Caco-2 (cell line): ENCODE results near the gene MGST2. TPM values are rescaled to one million over a fixed set of nuclear protein-coding genes. Genes with fewer than 3 reads are reported as not detected.
A peak's percentile ranks its signal among the peaks of the same experiment; 100 is the strongest.

Source experiments
- BruUV-seq: library from RNA; stranded (reverse); fragments of 400-500 nt; replicated peaks from 2 replicates; lab custom pipeline; 2021; lab: Mats Ljungman, UMichigan
- CTCF ChIA-PET: fragments of 300-600 bp; sonication (Branson Sonifier 250); formaldehyde crosslinking; loops from one replicate; lab custom pipeline; 2022; ENCODE audit warnings: antibody characterized with exemption; lab: Charles Lee
- POLR2A ChIA-PET: fragments of 300-600 bp; sonication (Branson Sonifier 250); formaldehyde crosslinking; loops from one replicate; lab custom pipeline; 2022; ENCODE audit warnings: antibody characterized with exemption; lab: Charles Lee
- DNase-seq, 2 experiments: peaks; one replicate each; pipeline versions ENCODE4 v3.0.0 to v3.0.0-alpha.2; 2020 to 2022
- H3K27me3 ChIP-seq: replicated peaks from 2 replicates; pipeline ENCODE4 v1.6.0; 2011; ENCODE audit warnings: low read length; ENCODE audit not compliant: control insufficient read depth, insufficient read depth
- H3K36me3 ChIP-seq: 2 replicates; pipeline ENCODE4 v1.5.1; 2011; ENCODE audit warnings: low read length; ENCODE audit not compliant: control insufficient read depth, insufficient read depth
- H3K4me1 ChIP-seq: fragments of 250-450 bp; sonication (Bioruptor Pico); 2 replicates; pipeline ENCODE4 v1.5.1; 2020; ENCODE audit warnings: mild to moderate bottlenecking
- H3K4me3 ChIP-seq: 2 replicates; pipeline ENCODE4 v1.5.1; 2011; ENCODE audit warnings: low read depth, mild to moderate bottlenecking, control low read depth, low read length
- H3K9me3 ChIP-seq: fragments of 250-450 bp; sonication (Bioruptor Pico); 2 replicates; pipeline ENCODE4 v1.5.1; 2020; ENCODE audit warnings: mild to moderate bottlenecking, moderate library complexity
- H3K27ac Mint-ChIP-seq: one replicate; pipeline ENCODE4 v1.8.0; 2022; ENCODE audit warnings: mixed read lengths; ENCODE audit not compliant: unreplicated experiment
- H3K27me3 Mint-ChIP-seq: one replicate; pipeline ENCODE4 v1.8.0; 2022; ENCODE audit warnings: mixed read lengths; ENCODE audit not compliant: insufficient read depth, unreplicated experiment
- H3K36me3 Mint-ChIP-seq: one replicate; pipeline ENCODE4 v1.8.0; 2022; ENCODE audit warnings: mild to moderate bottlenecking, mixed read lengths; ENCODE audit not compliant: insufficient read depth, unreplicated experiment
- H3K4me1 Mint-ChIP-seq: one replicate; pipeline ENCODE4 v1.8.0; 2022; ENCODE audit warnings: low read depth, mixed read lengths; ENCODE audit not compliant: unreplicated experiment
- H3K4me3 Mint-ChIP-seq: one replicate; pipeline ENCODE4 v1.8.0; 2022; ENCODE audit warnings: mild to moderate bottlenecking, moderate library complexity, mixed read lengths; ENCODE audit not compliant: unreplicated experiment
- H3K9me3 Mint-ChIP-seq: one replicate; pipeline ENCODE4 v1.8.0; 2022; ENCODE audit warnings: mixed read lengths; ENCODE audit not compliant: unreplicated experiment
- CTCF ChIP-seq, 2 experiments: fragments of 200-600 bp in 1 of 2; IDR thresholded peaks; 1 replicate in 1 of 2; 2 replicates in 1 of 2; pipeline versions ENCODE4 v1.5.1 to v1.8.0; 2011 to 2022; ENCODE audit warnings: antibody characterized with exemption in 1 of 2, control low read depth in 1 of 2, inconsistent platforms in 1 of 2, low read depth in 1 of 2, low read length in 1 of 2, mild to moderate bottlenecking in 1 of 2, moderate library complexity in 1 of 2; ENCODE audit not compliant: insufficient read depth in 1 of 2, severe bottlenecking in 1 of 2, unreplicated experiment in 1 of 2
- intact Hi-C: fragments of 100-400 bp; cut with micrococcal nuclease; formaldehyde crosslinking; loops from one replicate; pipeline ENCODE4 v1.10.0; 2022; ENCODE audit not compliant: unreplicated experiment
- total RNA-seq: library from RNA; stranded (reverse); gene quantifications from 2 replicates; pipeline ENCODE4 v1.2.3, GENCODE V29; 2022

The MGST2 gene
- total RNA-seq, 1 experiment from 2014 or later, result 81.7 TPM

- H3K9me3 ChIP-seq, result peaks cover 7% of the 10 kb centered on the region; the same call in 1 of the 2 replicates
- Mint-ChIP-seq H3K4me1 (peaks cover 63% of the 10 kb centered on the region), H3K9me3 (no peaks in the 10 kb centered on the region), H3K4me3 (no peak overlapping the region), H3K27ac (peak overlapping the region; percentile 65), H3K36me3 (peaks cover 78% of the 10 kb centered on the region), H3K27me3 (no peaks in the 10 kb centered on the region)
- no TSS peak for BruUV-seq
- DNase-seq, result no peak
- peaks cover 48% of the 10 kb centered on the region for H3K4me1 ChIP-seq
- intact Hi-C loops, result no loop called here
- POLR2A ChIA-PET, result interaction anchor here (0.9 to 1.5 kb wide), 2 partner anchors 16 to 19 kb away, joined by 3 to 5 read pairs; no protein-coding TSS in a partner anchor
- no peak overlapping the region for H3K4me3 ChIP-seq
- no peak for TF ChIP-seq CTCF (IDR thresholded peaks at IDR 0.05; ENCODE audit: insufficient read depth in 1 of 2, low read depth in 1 of 2, low read length in 1 of 2, severe bottlenecking in 1 of 2, unreplicated experiment in 1 of 2)
- no peaks in the 10 kb centered on the region for H3K27me3 ChIP-seq
- H3K36me3 ChIP-seq, result peaks cover 4% of the 10 kb centered on the region; the same call in 1 of the 2 replicates
- CTCF ChIA-PET, result no interaction called here
These were observed 17.1 kb downstream of the MGST2 start for GRCh38 chr4:139682741-139683151.

- no peak for DNase-seq
- CTCF ChIA-PET, result interaction anchor here (0.9 kb wide), 1 partner anchor 28 kb away, joined by 4 read pairs; no protein-coding TSS in a partner anchor
- peaks cover 7% of the 10 kb centered on the region; the same call in 1 of the 2 replicates for H3K9me3 ChIP-seq
- peaks cover 58% of the 10 kb centered on the region for H3K4me1 ChIP-seq
- POLR2A ChIA-PET, result no interaction called here
- no peaks in the 10 kb centered on the region for H3K27me3 Mint-ChIP-seq
- no peak overlapping the region for H3K27ac Mint-ChIP-seq
- H3K4me3 ChIP-seq, result no peak overlapping the region
- intact Hi-C loops, result no loop called here
- peaks cover 1% of the 10 kb centered on the region; the same call in 1 of the 2 replicates for H3K36me3 ChIP-seq
- H3K27me3 ChIP-seq, result no peaks in the 10 kb centered on the region
- TF ChIP-seq CTCF (IDR thresholded peaks at IDR 0.05; ENCODE audit: insufficient read depth in 1 of 2, low read depth in 1 of 2, low read length in 1 of 2, severe bottlenecking in 1 of 2, unreplicated experiment in 1 of 2), result no peak
- H3K36me3 Mint-ChIP-seq, result peaks cover 77% of the 10 kb centered on the region
- H3K4me3 Mint-ChIP-seq, result no peak overlapping the region
- no peaks in the 10 kb centered on the region for H3K9me3 Mint-ChIP-seq
- no TSS peak for BruUV-seq
- H3K4me1 Mint-ChIP-seq, result peaks cover 64% of the 10 kb centered on the region
These were observed 18.7 kb downstream of the MGST2 start for GRCh38 chr4:139684351-139684750.

DNA sequence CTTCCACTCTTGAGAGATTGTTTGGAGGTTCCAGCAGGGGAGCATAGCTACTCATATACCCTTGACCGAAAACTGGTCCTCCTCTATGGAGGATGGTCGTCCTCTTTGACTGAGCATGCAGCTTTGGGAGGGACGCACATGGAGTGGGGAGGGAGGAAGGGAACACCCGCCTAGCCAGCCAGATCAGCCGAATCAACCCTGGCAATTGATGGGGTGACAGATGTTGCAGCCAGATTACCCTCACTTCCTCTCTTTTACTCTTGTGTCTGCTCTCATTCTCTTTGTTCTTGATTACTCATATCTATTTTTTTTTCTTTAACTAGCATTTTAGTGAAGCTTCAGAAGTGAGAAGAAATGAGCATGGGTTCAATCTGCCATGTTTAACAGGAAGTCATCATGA, 19.6 kb downstream of the MGST2 start:
- H3K4me1 Mint-ChIP-seq, result peaks cover 64% of the 10 kb centered on the region
- peaks cover 73% of the 10 kb centered on the region for H3K36me3 Mint-ChIP-seq
- H3K4me3 ChIP-seq, result no peak overlapping the region
- DNase-seq, result no peak
- H3K9me3 ChIP-seq, result peaks cover 7% of the 10 kb centered on the region; the same call in 1 of the 2 replicates
- intact Hi-C loops, result no loop called here
- peaks cover 1% of the 10 kb centered on the region; the same call in 1 of the 2 replicates for H3K36me3 ChIP-seq
- no peak overlapping the region for H3K4me3 Mint-ChIP-seq
- ChIA-PET CTCF (interaction anchor here (0.9 kb wide), 1 partner anchor 29 kb away, joined by 4 read pairs; no protein-coding TSS in a partner anchor), POLR2A (no interaction called here)
- no peaks in the 10 kb centered on the region for H3K27me3 ChIP-seq
- TF ChIP-seq CTCF (IDR thresholded peaks at IDR 0.05; ENCODE audit: insufficient read depth in 1 of 2, low read depth in 1 of 2, low read length in 1 of 2, severe bottlenecking in 1 of 2, unreplicated experiment in 1 of 2), result no peak
- no peaks in the 10 kb centered on the region for H3K27me3 Mint-ChIP-seq
- peak overlapping the region; percentile 81 for H3K27ac Mint-ChIP-seq
- peaks cover 65% of the 10 kb centered on the region for H3K4me1 ChIP-seq
- H3K9me3 Mint-ChIP-seq, result no peaks in the 10 kb centered on the region
- no TSS peak for BruUV-seq
